ENCODE results near the gene UBE2H. TPM values are rescaled to one million over a fixed set of nuclear protein-coding genes. Genes with fewer than 3 reads are reported as not detected.

UBE2H gene
- polyA plus RNA-seq, 1 donor (not counting 4 experiments of a cell fraction or from before 2014, with no cell fraction given) = 130 TPM

- Histone ChIP-seq H3K79me2 (ENCODE audit: control insufficient read depth, insufficient read depth, low read length) (peaks cover 77% of the 10 kb centered on the region), H2AFZ (ENCODE audit: control insufficient read depth, low read length) (no peak overlapping the region), H3K27me3 (ENCODE audit: control insufficient read depth, extremely low read depth, insufficient read depth, low read length) (no peaks in the 10 kb centered on the region), H3K4me3 (ENCODE audit: control insufficient read depth in 2 of 3, extremely low read depth in 1 of 3, insufficient read depth in 2 of 3, low read depth in 1 of 3, low read length in 3 of 3) (no peak overlapping the region), H3K36me3 (ENCODE audit: control insufficient read depth in 2 of 2, extremely low read depth in 1 of 2, insufficient read depth in 2 of 2, low read length in 2 of 2) (peaks cover 10 to 12% of the 10 kb centered on the region in 2 experiments), H3K9ac (ENCODE audit: control insufficient read depth, extremely low read depth, insufficient read depth, low read length) (no peak overlapping the region), H3K4me2 (ENCODE audit: control insufficient read depth, extremely low read depth, insufficient read depth, low read depth, low read length) (no peak overlapping the region), H3K9me3 (ENCODE audit: control insufficient read depth, low read depth, low read length) (no peaks in the 10 kb centered on the region), H3K27ac (ENCODE audit: control insufficient read depth, insufficient read depth, low read length) (no peak overlapping the region), H3K9me1 (ENCODE audit: control insufficient read depth, extremely low read depth, insufficient read depth, low read length) (peaks cover 2% of the 10 kb centered on the region), H3K4me1 (ENCODE audit: control insufficient read depth, extremely low read depth, insufficient read depth, low read length) (peaks cover 9% of the 10 kb centered on the region), H4K20me1 (ENCODE audit: control insufficient read depth, extremely low read depth, insufficient read depth, low read length) (peaks cover 10% of the 10 kb centered on the region)
- dilution Hi-C loops (cut with MboI; ENCODE audit: extremely low pct_ligation_motif_present, low sequenced_read_pairs) = no loop called here
- FAIRE-seq (no peak), DNase-seq (ENCODE audit: low read depth, low spot score) (no peak)
- TF ChIP-seq EZH2 (IDR thresholded peaks at IDR 0.05; ENCODE audit: low read length) (no peak), CTCF (optimal IDR thresholded peaks at IDR 0.05 in 1 of 3, IDR thresholded peaks at IDR 0.05 in 1 of 3, conservative IDR thresholded peaks at IDR 0.05 in 1 of 3; ENCODE audit: extremely low read depth in 1 of 3, insufficient read depth in 2 of 3, low read length in 3 of 3) (no peak)
These were observed 49.9 kb downstream of the UBE2H start for GRCh38 chr7:129902788-129903422.

- TF ChIP-seq CTCF (optimal IDR thresholded peaks at IDR 0.05 in 1 of 3, IDR thresholded peaks at IDR 0.05 in 1 of 3, conservative IDR thresholded peaks at IDR 0.05 in 1 of 3; ENCODE audit: extremely low read depth in 1 of 3, insufficient read depth in 2 of 3, low read length in 3 of 3) (no peak), EZH2 (IDR thresholded peaks at IDR 0.05; ENCODE audit: low read length) (no peak)
- Histone ChIP-seq H2AFZ (ENCODE audit: control insufficient read depth, low read length) (no peak overlapping the region), H3K9me1 (ENCODE audit: control insufficient read depth, extremely low read depth, insufficient read depth, low read length) (peaks cover 4% of the 10 kb centered on the region), H3K9me3 (ENCODE audit: control insufficient read depth, low read depth, low read length) (no peaks in the 10 kb centered on the region), H3K27me3 (ENCODE audit: control insufficient read depth, extremely low read depth, insufficient read depth, low read length) (no peaks in the 10 kb centered on the region), H3K9ac (ENCODE audit: control insufficient read depth, extremely low read depth, insufficient read depth, low read length) (no peak overlapping the region), H3K79me2 (ENCODE audit: control insufficient read depth, insufficient read depth, low read length) (peaks cover 64% of the 10 kb centered on the region), H3K4me3 (ENCODE audit: control insufficient read depth in 2 of 3, extremely low read depth in 1 of 3, insufficient read depth in 2 of 3, low read depth in 1 of 3, low read length in 3 of 3) (no peak overlapping the region), H3K27ac (ENCODE audit: control insufficient read depth, insufficient read depth, low read length) (no peak overlapping the region), H3K4me2 (ENCODE audit: control insufficient read depth, extremely low read depth, insufficient read depth, low read depth, low read length) (no peak overlapping the region), H4K20me1 (ENCODE audit: control insufficient read depth, extremely low read depth, insufficient read depth, low read length) (peaks cover 6% of the 10 kb centered on the region), H3K4me1 (ENCODE audit: control insufficient read depth, extremely low read depth, insufficient read depth, low read length) (peaks cover 23% of the 10 kb centered on the region), H3K36me3 (ENCODE audit: control insufficient read depth in 2 of 2, extremely low read depth in 1 of 2, insufficient read depth in 2 of 2, low read length in 2 of 2) (peaks cover 8 to 12% of the 10 kb centered on the region in 2 experiments)
- dilution Hi-C loops (cut with MboI; ENCODE audit: extremely low pct_ligation_motif_present, low sequenced_read_pairs) = no loop called here
- DNase-seq (ENCODE audit: low read depth, low spot score) (no peak), FAIRE-seq (no peak)
These were observed 54.1 kb downstream of the UBE2H start for GRCh38 chr7:129898502-129899160.
